Transverse colon (tissue), 4 donors: Measurements from ENCODE around the gene HDAC1. TPM values are rescaled to one million over a fixed set of nuclear protein-coding genes. Genes with fewer than 3 reads are reported as not detected.

Source experiments
- DNase-seq: peaks from one replicate; pipeline ENCODE4 v3.0.0-alpha.2; 2019
- H3K27ac ChIP-seq, 4 donors: fragments of 200-600 bp; sonication (generic); 2 replicates each; pipeline ENCODE4 v1.5.1; 2016 to 2018; ENCODE audit warnings: inconsistent platforms in 4 of 4
- H3K27me3 ChIP-seq: fragments of 200-600 bp; sonication (generic); 2 replicates; pipeline ENCODE4 v1.5.1; 2017; ENCODE audit warnings: inconsistent platforms
- H3K36me3 ChIP-seq, 4 donors: fragments of 200-600 bp; sonication (generic); 2 replicates each; pipeline ENCODE4 v1.5.1; 2017 to 2019; ENCODE audit warnings: inconsistent platforms in 4 of 4
- H3K4me1 ChIP-seq, 4 donors: fragments of 200-600 bp; sonication (generic); 2 replicates each; pipeline ENCODE4 v1.5.1; 2017 to 2020; ENCODE audit warnings: inconsistent platforms in 4 of 4
- H3K4me3 ChIP-seq, 4 donors: fragments of 200-600 bp; sonication (generic); 1 replicate in 1 of 4; 2 replicates in 3 of 4; pipeline versions ENCODE4 v1.5.1 to v1.6.1; 2017 to 2019; ENCODE audit warnings: inconsistent platforms in 4 of 4
- H3K9me3 ChIP-seq, 2 donors: fragments of 200-600 bp; sonication (generic); 2 replicates each; pipeline ENCODE4 v1.5.1; 2017 to 2019; ENCODE audit warnings: inconsistent platforms in 2 of 2
- EP300 ChIP-seq: sonication (generic); formaldehyde crosslinking; IDR thresholded peaks from one replicate; pipeline ENCODE4 v1.6.1; 2017; ENCODE audit warnings: antibody characterized with exemption, low read depth
- POLR2A ChIP-seq: fragments of 450-650 bp; IDR thresholded peaks from one replicate; pipeline ENCODE4 v1.6.1; 2016; ENCODE audit warnings: antibody characterized with exemption, mild to moderate bottlenecking, moderate library complexity
- POLR2AphosphoS5 ChIP-seq, 3 donors: sonication (generic); formaldehyde crosslinking; IDR thresholded peaks; one replicate each; pipeline ENCODE4 v1.6.1; 2016; ENCODE audit warnings: antibody characterized with exemption in 3 of 3
- WGBS, 2 donors: methylation state at CpG; one replicate each; pipeline ENCODE4 v1.1.5; 2018; ENCODE audit warnings: low coverage in 1 of 2; 5-methylcytosine and 5-hydroxymethylcytosine counted together
- in situ Hi-C, 4 donors: fragments of 200-750 bp; cut with MboI; loops; one replicate each; pipeline versions ENCODE4 v1.15.0 to v1.15.1; 2017; ENCODE audit warnings: low sequenced_read_pairs in 3 of 4, low pct_ligation_motif_present in 1 of 4, low pct_unique_long_range_greater_than_20kb in 1 of 4
- intact Hi-C: fragments of 100-400 bp; cut with DNase I; formaldehyde crosslinking; loops from one replicate; pipeline ENCODE4 v1.15.1; 2023; ENCODE audit warnings: low total_unique reads
- total RNA-seq, 4 donors: library from RNA; depleted of rRNA; stranded (reverse); fragments of >200 nt; gene quantifications; one replicate each; pipeline ENCODE4 v1.1.0, GENCODE V29; 2016
- TF ChIP-seq, protein P1 (sequence below), 5 experiments: fragments of 200-600 bp in 3 of 5; fragments of 450-650 bp in 2 of 5; sonication (generic) in 3 of 5; IDR thresholded peaks; 1 replicate in 2 of 5; 2 replicates in 3 of 5; pipeline ENCODE4 v1.5.1; 2016 to 2017; ENCODE audit warnings: antibody characterized with exemption in 5 of 5, inconsistent platforms in 3 of 5, mild to moderate bottlenecking in 2 of 5, moderate library complexity in 1 of 5

HDAC1 gene
- total RNA-seq, 4 donors from 2014 or later: 85.2 to 218 (median 174) TPM

- Histone ChIP-seq H3K36me3 (peaks cover 0 to 15% (median 4%) of the 10 kb centered on the region in 4 donors), H3K4me3 (peak overlapping the region in 2 of 4 donors; percentile 47 to 54), H3K9me3 (no peaks in the 10 kb centered on the region), H3K27ac (peak overlapping the region in 1 of 4 donors; percentile 57), H3K27me3 (no peaks in the 10 kb centered on the region), H3K4me1 (peaks cover 14 to 17% (median 15%) of the 10 kb centered on the region in 4 donors)
- intact Hi-C loops: no loop called here
- DNase-seq: no peak
- in situ Hi-C loops: no loop called here
- WGBS, 2 donors: 87% methylated on average over 3 of the region's 35 CpGs; no CpG with 5 or more reads in 1 of the 2 donors
- no peak for TF ChIP-seq POLR2A
- no peak for TF ChIP-seq EP300
- TF ChIP-seq, protein P1, sequence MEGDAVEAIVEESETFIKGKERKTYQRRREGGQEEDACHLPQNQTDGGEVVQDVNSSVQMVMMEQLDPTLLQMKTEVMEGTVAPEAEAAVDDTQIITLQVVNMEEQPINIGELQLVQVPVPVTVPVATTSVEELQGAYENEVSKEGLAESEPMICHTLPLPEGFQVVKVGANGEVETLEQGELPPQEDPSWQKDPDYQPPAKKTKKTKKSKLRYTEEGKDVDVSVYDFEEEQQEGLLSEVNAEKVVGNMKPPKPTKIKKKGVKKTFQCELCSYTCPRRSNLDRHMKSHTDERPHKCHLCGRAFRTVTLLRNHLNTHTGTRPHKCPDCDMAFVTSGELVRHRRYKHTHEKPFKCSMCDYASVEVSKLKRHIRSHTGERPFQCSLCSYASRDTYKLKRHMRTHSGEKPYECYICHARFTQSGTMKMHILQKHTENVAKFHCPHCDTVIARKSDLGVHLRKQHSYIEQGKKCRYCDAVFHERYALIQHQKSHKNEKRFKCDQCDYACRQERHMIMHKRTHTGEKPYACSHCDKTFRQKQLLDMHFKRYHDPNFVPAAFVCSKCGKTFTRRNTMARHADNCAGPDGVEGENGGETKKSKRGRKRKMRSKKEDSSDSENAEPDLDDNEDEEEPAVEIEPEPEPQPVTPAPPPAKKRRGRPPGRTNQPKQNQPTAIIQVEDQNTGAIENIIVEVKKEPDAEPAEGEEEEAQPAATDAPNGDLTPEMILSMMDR (IDR thresholded peaks at IDR 0.05): no peak
- TF ChIP-seq POLR2AphosphoS5 (IDR thresholded peaks at IDR 0.05): no peak
Observed at GRCh38 chr1:32361308-32361673, 69.4 kb downstream of the HDAC1 start.

DNA sequence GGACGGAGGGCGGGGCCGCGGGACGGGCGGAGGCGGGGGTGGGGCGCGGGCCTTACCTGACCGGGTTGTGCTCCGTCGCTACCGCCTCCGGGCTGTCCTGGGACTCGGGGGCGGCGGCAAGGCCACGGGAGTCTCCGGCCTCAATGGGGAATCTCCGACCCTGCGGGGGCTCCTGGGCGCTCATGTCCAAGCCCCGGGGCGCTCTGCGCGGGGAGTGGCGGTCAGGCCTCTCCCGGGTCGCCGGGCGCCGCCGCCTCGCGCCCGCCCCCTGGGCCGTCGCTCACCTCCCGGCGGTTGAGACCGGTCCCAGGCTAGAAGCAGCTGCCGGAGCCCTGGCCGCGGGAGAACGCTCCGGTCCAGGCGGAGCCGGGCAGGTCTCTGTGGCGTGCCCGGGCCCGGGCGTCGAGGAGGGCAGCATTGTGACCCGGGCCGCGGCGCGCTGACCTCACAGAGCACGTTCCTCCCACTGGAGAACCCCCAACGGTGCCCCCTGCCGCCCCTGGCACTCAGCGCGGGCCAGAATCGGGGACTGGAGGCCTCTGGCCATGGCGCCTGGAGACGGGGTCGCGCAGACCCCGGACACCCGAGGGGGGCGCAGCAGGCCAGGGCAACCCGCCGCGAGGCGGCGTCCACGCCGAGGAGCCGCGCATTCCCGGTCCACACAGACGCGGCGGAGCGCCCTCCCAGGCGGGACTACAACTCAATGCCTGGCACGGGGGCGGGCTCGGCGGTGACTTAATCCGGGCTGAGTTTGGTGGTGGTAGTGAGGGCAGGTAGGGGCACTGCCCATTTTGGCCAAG lies 70.0 kb downstream of the HDAC1 start:
- TF ChIP-seq POLR2AphosphoS5 (IDR thresholded peaks at IDR 0.05) (peak in 2 of 3 donors; percentile 12 to 18), POLR2A (no peak), EP300 (no peak)
- TF ChIP-seq, protein P1 (IDR thresholded peaks at IDR 0.05): peak in 3 of 5 experiments; percentile 28 to 38 (median 31)
- H3K36me3 ChIP-seq: peaks cover 0 to 21% (median 5%) of the 10 kb centered on the region in 4 donors
- WGBS, 2 donors: 0% methylated on average over 13 of the region's 91 CpGs; no CpG with 5 or more reads in 1 of the 2 donors
- no peaks in the 10 kb centered on the region for H3K9me3 ChIP-seq
- in situ Hi-C loops: no loop called here
- intact Hi-C loops: no loop called here
- H3K27me3 ChIP-seq: no peaks in the 10 kb centered on the region
- peak overlapping the region; percentile 21 to 54 (median 40) for H3K4me3 ChIP-seq
- H3K4me1 ChIP-seq: peaks cover 14 to 17% (median 15%) of the 10 kb centered on the region in 4 donors
- DNase-seq: peak; percentile 45
- peak overlapping the region in 2 of 4 donors; percentile 20 to 57 for H3K27ac ChIP-seq

DNA sequence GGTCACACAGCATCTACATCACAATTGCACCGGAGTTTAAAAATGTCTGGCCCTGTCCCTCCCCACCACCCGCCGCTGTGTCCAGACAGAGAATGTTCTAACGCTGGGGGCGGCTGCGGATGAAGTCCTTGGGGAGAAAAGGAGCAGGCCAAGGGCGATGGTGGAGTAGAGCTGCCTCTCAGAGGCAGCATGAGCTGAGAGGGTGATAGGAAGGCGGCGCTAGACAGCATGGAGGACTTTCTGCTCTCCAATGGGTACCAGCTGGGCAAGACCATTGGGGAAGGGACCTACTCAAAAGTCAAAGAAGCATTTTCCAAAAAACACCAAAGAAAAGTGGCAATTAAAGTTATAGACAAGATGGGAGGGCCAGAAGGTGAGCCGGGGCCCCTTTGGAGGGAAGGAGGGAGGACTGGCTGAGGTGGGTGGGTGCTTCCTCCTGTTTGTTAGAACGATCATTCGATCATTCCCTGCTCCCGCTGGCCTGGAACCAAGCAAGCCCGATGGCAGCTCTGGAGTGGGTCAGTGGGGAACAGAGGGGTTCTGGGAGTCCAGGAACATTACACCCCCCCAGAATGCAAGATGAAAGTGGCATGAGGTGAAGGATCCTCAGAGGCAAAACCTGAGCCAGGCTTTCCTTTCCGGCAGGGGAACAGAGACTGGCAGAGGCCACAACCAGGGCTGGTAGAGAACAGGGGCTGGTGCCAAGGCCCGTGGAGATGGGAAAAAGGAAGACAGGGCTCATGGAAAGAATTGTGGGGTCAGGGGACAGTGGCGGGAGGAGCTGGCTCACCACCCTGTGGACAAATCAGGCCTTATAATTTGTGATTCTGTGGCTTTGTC lies 70.8 kb downstream of the HDAC1 start, which contains the start of the genes FAM229A and TSSK3:
Gene FAM229A (minus strand): TSS at position 12 of the 840 bp plus-strand sequence. CDS start 394 bp downstream, outside the sequence.
Gene TSSK3 (plus strand): TSS at position 66 of the 840 bp plus-strand sequence. CDS start 163 bp downstream, at position 229.
- Histone ChIP-seq H3K36me3 (peaks cover 0 to 29% (median 6%) of the 10 kb centered on the region in 4 donors), H3K27ac (peak within 1 kb of the TSS in 2 of 4 donors; percentile 20 to 57), H3K27me3 (no peaks in the 10 kb centered on the region), H3K4me1 (peaks cover 14 to 17% (median 15%) of the 10 kb centered on the region in 4 donors), H3K4me3 (peak within 1 kb of the TSS; percentile 21 to 54 (median 40)), H3K9me3 (no peaks in the 10 kb centered on the region)
- TF ChIP-seq POLR2AphosphoS5 (IDR thresholded peaks at IDR 0.05): no peak
- no peak for TF ChIP-seq POLR2A
- TF ChIP-seq, protein P1 (IDR thresholded peaks at IDR 0.05): no peak
- intact Hi-C loops (no loop called here), in situ Hi-C loops (no loop called here)
- DNase-seq: no peak
- 75 to 83% methylated on average over 13 to 17 of the region's 17 CpGs for WGBS, 2 donors

- no peaks in the 10 kb centered on the region for H3K27me3 ChIP-seq
- no peak overlapping the region for H3K27ac ChIP-seq
- H3K4me3 ChIP-seq: no peak overlapping the region
- WGBS, 2 donors: 91% methylated on average over 9 of the region's 12 CpGs; no CpG with 5 or more reads in 1 of the 2 donors
- TF ChIP-seq POLR2A (no peak), POLR2AphosphoS5 (IDR thresholded peaks at IDR 0.05) (no peak), EP300 (no peak)
- TF ChIP-seq, protein P1 (IDR thresholded peaks at IDR 0.05): no peak
- in situ Hi-C loops: no loop called here
- intact Hi-C loops: no loop called here
- DNase-seq: no peak
- H3K4me1 ChIP-seq: peaks cover 14 to 17% (median 15%) of the 10 kb centered on the region in 4 donors
- H3K36me3 ChIP-seq: peaks cover 0 to 39% (median 10%) of the 10 kb centered on the region in 4 donors
- no peaks in the 10 kb centered on the region for H3K9me3 ChIP-seq
Observed at GRCh38 chr1:32363713-32364112, 71.8 kb downstream of the HDAC1 start.
